Activated T-cell treated with anti-CD3 and anti-CD28 coated beads, Interleukin-2, amount 50 U/mL, for 48 hours (primary cell): ENCODE data around the gene NKD2.

Experiments
- DNase-seq, 2 experiments: peaks; one replicate each; pipeline ENCODE4 v3.0.0-alpha.2; 2020

The NKD2 gene

GRCh38 chr5:979100-979817 lies 29.3 kb upstream of the NKD2 start:
- no peak for DNase-seq

GRCh38 chr5:980001-980588 lies 28.5 kb upstream of the NKD2 start:
- no peak for DNase-seq

DNA sequence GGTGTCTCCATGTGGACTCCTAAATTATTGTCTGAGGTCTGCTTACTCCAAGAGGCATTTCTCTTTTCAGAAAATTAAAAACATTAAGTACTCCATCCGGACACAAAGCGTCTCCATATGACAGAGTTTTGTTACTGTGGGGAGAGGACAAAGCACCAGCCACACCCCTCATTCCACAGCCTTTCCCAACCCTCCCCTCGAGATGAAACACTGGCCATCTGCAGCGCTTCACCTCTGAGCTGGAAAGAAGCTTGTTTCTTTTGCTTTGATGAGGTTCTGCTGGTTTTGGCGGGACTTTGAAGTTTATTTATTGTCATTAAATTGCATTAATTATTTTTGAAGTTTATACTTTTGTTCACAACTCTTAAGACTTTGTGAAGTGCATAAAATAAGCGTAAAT lies 27.6 kb upstream of the NKD2 start:
- DNase-seq: no peak

DNA sequence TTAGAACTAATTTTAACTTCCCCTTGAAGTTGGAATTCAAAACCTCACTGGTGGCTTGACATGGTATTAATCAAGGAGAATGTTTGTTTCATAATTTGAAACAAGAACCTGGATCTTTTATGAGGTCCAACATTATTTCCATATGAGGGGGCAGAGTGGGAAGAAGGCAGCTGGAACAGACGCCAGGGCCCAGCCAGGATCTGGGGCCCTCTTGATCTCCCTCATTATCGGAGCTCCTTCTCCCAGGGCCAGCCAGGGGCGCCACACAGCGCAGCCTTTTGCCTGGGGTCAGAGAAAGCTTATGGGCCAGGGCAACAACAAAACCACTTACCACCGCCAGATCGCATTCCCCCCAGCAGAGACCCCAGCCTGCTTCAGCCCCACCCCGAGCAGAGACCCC lies 27.1 kb upstream of the NKD2 start:
- DNase-seq: no peak

DNA sequence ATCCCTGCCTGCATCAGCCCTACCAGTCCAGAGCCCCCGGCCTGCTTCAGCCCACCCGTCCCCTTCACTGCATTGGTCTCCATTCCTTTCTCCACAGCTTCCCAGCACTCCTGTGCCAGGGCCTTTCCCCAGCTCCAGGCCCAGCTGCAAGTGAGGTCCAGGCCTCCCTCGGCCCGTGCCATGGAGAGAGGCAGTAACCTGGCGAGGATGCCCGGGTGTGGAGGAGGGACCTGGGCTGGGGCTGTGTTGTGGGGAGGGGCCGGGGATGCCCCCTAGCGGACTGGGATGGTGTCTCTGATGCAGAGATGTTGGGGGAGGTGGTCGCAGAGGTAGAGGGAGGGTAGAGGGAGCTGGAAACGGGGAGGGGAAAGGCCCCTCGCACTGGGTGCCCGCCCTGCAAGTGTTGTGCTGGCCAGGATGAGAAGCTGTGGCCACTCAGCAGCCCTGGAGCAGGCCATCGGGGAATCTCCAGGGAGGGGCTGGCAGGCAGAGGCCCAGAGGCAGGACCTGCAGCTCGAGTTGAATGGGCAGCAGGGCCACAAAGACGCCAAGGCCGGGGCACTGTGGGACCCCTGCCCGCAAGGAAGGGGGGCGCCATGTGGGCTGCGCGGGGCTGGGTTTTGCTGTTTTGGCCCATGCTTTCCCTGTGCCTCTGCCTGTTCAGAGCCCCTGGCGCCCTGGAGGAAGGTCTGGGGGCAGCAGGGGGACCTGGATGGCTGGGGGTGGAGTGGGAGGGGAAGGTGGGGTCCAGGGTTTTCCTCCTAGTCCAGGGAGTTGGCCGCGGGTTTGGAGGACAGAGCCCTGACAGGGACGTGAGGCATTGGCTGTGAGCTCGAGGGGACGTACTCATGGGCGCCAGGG lies 26.0 kb upstream of the NKD2 start:
- no peak for DNase-seq

- no peak for DNase-seq
Measured at GRCh38 chr5:983238-983524, 25.4 kb upstream of the NKD2 start.

- no peak for DNase-seq
Measured at GRCh38 chr5:983568-983967, 25.0 kb upstream of the NKD2 start.

DNA sequence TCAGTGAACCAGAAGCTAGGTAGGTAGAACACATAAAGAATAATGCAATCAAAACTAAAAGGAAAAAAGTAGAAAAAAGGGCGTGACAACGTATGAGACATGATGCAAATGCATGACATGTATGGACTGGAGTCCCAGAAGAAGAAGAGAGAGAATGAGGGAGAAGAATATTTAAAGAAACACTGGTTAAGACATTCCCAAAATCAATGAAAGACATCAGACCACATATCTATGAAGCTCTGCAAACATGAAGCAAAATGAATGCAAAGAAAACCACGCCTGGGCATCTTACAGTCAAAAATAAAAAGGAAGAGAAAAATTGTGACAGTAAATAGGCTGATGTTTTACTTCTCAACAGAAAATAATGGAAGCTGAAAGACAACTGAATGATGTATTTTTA lies 23.8 kb upstream of the NKD2 start:
- DNase-seq: no peak

- DNase-seq: no peak
Measured at GRCh38 chr5:987761-988160, 20.8 kb upstream of the NKD2 start.

DNA sequence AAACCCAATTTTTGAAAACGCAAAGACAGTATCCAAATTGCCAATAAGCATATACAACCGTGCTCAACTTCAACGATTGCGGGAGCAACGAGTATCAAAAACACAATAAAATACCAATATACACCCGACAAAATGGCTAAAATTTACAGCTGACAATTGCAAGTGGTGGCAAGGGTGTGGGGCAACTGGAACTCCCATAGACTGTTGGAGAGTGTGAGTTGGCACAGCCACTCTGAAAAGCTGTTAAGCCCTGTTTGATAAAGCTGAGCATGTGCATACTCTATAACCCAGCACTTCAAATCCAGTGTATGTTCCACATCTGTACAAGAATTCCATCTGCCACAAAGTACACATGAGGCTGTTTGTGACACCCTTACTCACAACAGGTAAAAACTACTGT lies 20.3 kb upstream of the NKD2 start:
- DNase-seq: no peak

GRCh38 chr5:989961-990530 lies 18.6 kb upstream of the NKD2 start:
- peak in 1 of 2 experiments; percentile 20 for DNase-seq

DNA sequence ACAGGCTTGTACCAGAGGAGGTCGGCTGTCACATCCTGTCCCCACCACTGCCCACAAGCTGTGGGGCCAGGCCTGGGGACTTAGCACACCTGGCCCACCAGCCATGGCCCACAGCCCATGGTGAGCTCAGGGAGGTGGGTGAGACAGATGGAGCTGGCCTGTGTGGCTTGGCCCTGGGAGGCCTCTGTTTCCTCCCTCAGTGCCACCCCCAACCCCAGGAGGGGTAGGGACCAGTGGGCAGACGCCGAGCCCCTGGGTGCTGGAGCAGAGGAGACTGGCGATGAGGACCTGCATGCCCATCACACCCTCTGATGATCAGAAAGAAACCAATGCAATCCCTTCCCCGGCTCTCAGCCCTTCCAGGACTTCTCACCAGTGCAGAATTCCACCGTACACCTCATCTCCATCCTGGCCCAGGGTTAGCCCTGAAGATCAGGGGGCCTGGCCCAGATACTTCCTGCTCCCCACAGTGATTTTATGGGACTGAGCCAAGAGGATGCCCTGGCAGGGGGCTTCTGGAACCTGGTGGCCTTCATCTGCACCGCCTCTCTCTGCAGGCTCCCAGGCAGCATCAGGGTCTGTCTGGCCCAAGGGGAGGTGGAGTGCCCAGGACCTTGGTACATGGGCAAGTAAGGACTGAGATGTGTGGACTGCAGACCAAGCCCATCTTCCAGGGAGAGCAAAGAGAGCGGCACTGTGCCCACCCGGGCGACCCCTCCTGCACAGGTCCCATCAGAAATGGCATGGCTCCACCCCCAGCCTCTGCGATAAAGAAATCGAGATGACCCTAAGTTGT lies 16.9 kb upstream of the NKD2 start:
- DNase-seq: no peak

DNA sequence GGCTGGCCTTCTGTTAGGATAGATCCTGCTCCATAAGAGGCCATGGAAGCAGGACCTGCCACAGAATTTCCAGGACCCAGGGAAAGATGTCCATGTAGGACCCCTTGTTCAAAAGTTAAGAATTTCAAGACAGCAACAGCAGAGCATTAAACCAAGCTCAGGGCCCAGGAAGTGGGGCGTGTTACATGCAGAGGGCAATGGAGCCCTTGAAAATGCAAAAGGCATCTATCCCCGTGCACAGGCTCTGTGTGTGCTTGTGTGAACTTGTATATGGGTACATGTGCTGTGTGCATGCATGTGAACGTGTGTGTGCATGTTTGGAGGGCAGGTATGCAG lies 14.4 kb upstream of the NKD2 start:
- no peak for DNase-seq

- peak in 1 of 2 experiments; percentile 11 for DNase-seq
Measured at GRCh38 chr5:994821-995220, 13.8 kb upstream of the NKD2 start.

- peak in 1 of 2 experiments; percentile 8 for DNase-seq
Measured at GRCh38 chr5:995318-995717, 13.3 kb upstream of the NKD2 start.

GRCh38 chr5:997001-997474 lies 11.6 kb upstream of the NKD2 start:
- peak in 1 of 2 experiments; percentile 38 for DNase-seq

DNA sequence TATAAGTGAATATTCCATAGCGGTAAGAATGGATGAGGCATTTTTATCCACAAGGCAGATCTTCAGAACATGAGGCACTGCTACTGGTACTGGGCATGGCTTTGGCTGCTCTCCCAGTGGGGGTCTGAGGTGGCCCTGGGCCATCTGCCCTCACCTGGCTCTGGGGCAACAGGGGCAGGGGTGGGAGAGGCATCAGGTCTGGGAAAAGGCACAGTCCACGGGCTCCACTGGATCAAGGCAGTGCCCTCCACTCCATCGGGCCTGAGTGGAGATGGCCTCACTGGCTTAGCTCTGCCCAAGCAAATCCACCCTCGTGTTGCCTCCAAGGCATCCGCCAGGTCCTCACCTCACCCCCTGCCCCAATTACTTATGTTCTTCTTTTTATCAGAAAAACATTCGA lies 10.9 kb upstream of the NKD2 start:
- peak in 1 of 2 experiments; percentile 11 for DNase-seq

- DNase-seq: no peak
Measured at GRCh38 chr5:998246-999031, 10.2 kb upstream of the NKD2 start.

DNA sequence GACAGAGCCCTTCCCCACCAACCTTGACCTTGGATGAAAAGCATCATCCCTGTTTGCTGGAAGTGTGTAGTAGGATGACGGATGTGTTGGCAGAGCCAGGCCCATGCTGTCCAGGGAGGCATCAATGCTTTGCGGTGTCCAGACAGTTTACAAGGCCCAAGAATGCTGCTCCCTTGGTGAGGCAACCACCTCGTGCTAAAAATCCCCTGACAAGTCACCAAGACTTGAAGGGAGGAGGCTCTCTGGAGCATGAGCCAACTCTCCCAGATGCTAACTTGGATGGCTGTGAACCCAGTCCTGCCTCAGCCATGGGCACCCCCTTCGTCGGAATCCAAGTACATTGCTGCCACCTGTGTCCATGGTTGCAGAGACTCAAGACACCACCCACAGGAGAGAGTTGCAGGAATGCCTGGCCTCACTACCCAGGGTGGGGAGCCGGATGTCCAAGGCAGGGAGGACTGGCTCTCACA lies 9.5 kb upstream of the NKD2 start:
- no peak for DNase-seq

- no peak for DNase-seq
Measured at GRCh38 chr5:999724-1000123, 8.9 kb upstream of the NKD2 start.

DNA sequence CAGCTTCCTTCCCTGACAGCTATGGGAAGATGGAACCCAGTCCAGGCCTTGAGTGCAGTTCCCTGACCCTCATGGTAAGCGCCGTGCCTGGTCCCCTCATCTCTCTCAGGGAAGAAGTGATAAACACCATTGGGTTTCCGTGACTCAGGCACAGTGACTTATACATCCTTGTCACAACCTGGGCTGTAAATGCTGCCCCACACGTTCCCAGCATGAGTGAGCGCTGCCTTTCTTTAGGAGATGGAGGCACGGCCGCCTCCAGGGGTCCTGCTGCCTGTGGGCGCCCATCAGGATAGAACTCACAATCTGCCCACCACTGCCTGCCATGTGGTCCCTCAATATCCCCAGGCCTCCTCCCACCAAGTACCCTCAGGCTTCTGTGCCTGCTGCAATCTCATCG lies 8.3 kb upstream of the NKD2 start:
- DNase-seq: peak in 1 of 2 experiments; percentile 21

- peak in 1 of 2 experiments; percentile 10 for DNase-seq
Measured at GRCh38 chr5:1000831-1001230, 7.8 kb upstream of the NKD2 start.
